GM23248 (cell line): Measurements from ENCODE around the gene C2orf69. TPM values are rescaled to one million over a fixed set of nuclear protein-coding genes. Genes with fewer than 3 reads are reported as not detected.

Source experiments
- DNase-seq: peaks from one replicate; pipeline ENCODE4 v3.0.0-alpha.2; 2015
- H2AFZ ChIP-seq: fragments of 200-600 bp; sonication (generic); 2 replicates; pipeline ENCODE4 v1.6.1; 2016; ENCODE audit warnings: antibody characterized with exemption
- H3F3A ChIP-seq: fragments of 200-600 bp; sonication (generic); 2 replicates; pipeline ENCODE4 v1.6.1; 2016; ENCODE audit warnings: mild to moderate bottlenecking, antibody characterized with exemption, mixed run types; ENCODE audit not compliant: insufficient read depth
- H3K27ac ChIP-seq: fragments of 200-600 bp; sonication (generic); 2 replicates; pipeline ENCODE4 v1.5.1; 2016; ENCODE audit warnings: mild to moderate bottlenecking
- H3K27me3 ChIP-seq: fragments of 200-600 bp; sonication (generic); replicated peaks from 2 replicates; pipeline ENCODE4 v1.6.1; 2016; ENCODE audit warnings: mild to moderate bottlenecking; ENCODE audit not compliant: insufficient read depth
- H3K36me3 ChIP-seq: fragments of 200-600 bp; sonication (generic); 2 replicates; pipeline ENCODE4 v1.6.1; 2016; ENCODE audit warnings: low read depth, mild to moderate bottlenecking
- H3K4me1 ChIP-seq: fragments of 200-600 bp; sonication (generic); 2 replicates; pipeline ENCODE4 v1.6.1; 2016; ENCODE audit warnings: mild to moderate bottlenecking; ENCODE audit not compliant: insufficient read depth
- H3K4me2 ChIP-seq: fragments of 200-600 bp; sonication (generic); one replicate; pipeline ENCODE4 v1.6.1; 2016; ENCODE audit warnings: mild to moderate bottlenecking; ENCODE audit not compliant: unreplicated experiment
- H3K4me3 ChIP-seq: fragments of 200-600 bp; sonication (generic); 2 replicates; pipeline ENCODE4 v1.5.1; 2016; ENCODE audit warnings: mild to moderate bottlenecking
- H3K79me2 ChIP-seq: fragments of 200-600 bp; sonication (generic); 2 replicates; pipeline ENCODE4 v1.6.1; 2016; ENCODE audit warnings: mild to moderate bottlenecking; ENCODE audit not compliant: insufficient read depth
- H3K9ac ChIP-seq: fragments of 200-600 bp; sonication (generic); 2 replicates; pipeline ENCODE4 v1.6.1; 2016; ENCODE audit warnings: mild to moderate bottlenecking
- H3K9me2 ChIP-seq: fragments of 200-600 bp; sonication (generic); 2 replicates; pipeline ENCODE4 v1.6.1; 2016; ENCODE audit warnings: mixed run types, mild to moderate bottlenecking, moderate library complexity; ENCODE audit not compliant: insufficient read depth
- H3K9me3 ChIP-seq: fragments of 200-600 bp; sonication (generic); one replicate; pipeline ENCODE4 v1.6.1; 2017; ENCODE audit warnings: low read depth
- H4K20me1 ChIP-seq: fragments of 200-600 bp; sonication (generic); 2 replicates; pipeline ENCODE4 v1.6.0; 2016; ENCODE audit not compliant: insufficient read depth
- EZH2 ChIP-seq: fragments of 200-600 bp; sonication (generic); IDR thresholded peaks from 2 replicates; pipeline ENCODE4 v1.6.1; 2018; ENCODE audit warnings: antibody characterized with exemption, mild to moderate bottlenecking; ENCODE audit not compliant: insufficient read depth, poor library complexity, severe bottlenecking
- EZH2phosphoT487 ChIP-seq: fragments of 200-600 bp; sonication (generic); IDR thresholded peaks from 2 replicates; pipeline ENCODE4 v1.6.1; 2018; ENCODE audit warnings: antibody characterized with exemption, moderate library complexity, mild to moderate bottlenecking, low read depth; ENCODE audit not compliant: insufficient read depth
- WGBS, 2 experiments: methylation state at CpG; one replicate each; pipeline ENCODE4 v1.1.6; 2015 to 2017; ENCODE audit warnings: low lambda C conversion rate in 2 of 2, low coverage in 1 of 2; ENCODE audit errors: missing lambda C conversion rate in 2 of 2; 5-methylcytosine and 5-hydroxymethylcytosine counted together
- in situ Hi-C: fragments of 300-500 bp; cut with MboI; formaldehyde crosslinking; loops from 2 replicates; pipeline ENCODE4 v1.15.0; 2020
- polyA plus RNA-seq: library from polyadenylated mRNA; unstranded; fragments of >200 nt; fragmentation: Nextera tagmentation; extraction: Ambion mirVana; gene quantifications from 2 replicates; pipeline ENCODE4 v1.2.1, GENCODE V29; 2016
- total RNA-seq: library from RNA; depleted of rRNA; stranded (reverse); fragments of >200 nt; shearing (Covaris generic); gene quantifications from 2 replicates; pipeline ENCODE4 v1.2.3, GENCODE V29; 2014

The C2orf69 gene
- total and polyA plus RNA-seq, 2 experiments from 2014 or later = 14.5 to 19.9 TPM

DNA sequence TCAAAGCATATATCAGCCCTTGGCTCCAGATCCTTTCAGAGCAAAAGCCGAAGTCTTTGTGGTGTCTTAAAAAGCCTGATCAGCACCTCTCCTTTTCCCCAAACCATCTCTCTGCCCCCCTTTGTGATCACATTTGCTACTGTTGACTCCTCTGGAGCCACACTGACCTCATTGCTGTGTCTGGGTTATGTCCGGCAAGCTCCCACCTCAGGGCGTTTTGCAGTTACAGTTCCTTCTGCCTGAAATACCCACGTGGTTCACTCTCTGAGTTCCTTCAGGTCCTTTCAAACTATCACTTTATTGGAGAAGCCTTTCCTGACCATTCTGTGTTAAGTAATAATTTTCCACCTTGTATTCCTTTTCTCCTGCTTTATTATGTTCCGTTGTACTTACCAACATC is 11.8 kb downstream of the C2orf69 start:
- Histone ChIP-seq H3F3A (peaks cover 7% of the 10 kb centered on the region; the same call in 1 of the 2 replicates), H3K79me2 (peaks cover 96% of the 10 kb centered on the region), H3K27me3 (no peaks in the 10 kb centered on the region), H3K4me2 (no peak overlapping the region), H3K4me3 (no peak overlapping the region), H3K36me3 (peaks cover 19% of the 10 kb centered on the region; the same call in 1 of the 2 replicates), H3K9me3 (no peaks in the 10 kb centered on the region), H3K9ac (no peak overlapping the region), H4K20me1 (0 out of 2 replicates have a peak, but pooled peaks cover 5% of the 10 kb centered on the region), H3K4me1 (peaks cover 13% of the 10 kb centered on the region), H3K27ac (no peak overlapping the region), H2AFZ (no peak overlapping the region), H3K9me2 (no peaks in the 10 kb centered on the region)
- DNase-seq = no peak
- WGBS, 2 experiments = 72 to 73% methylated on average over 5 of the region's 5 CpGs
- no peak for TF ChIP-seq EZH2phosphoT487
- TF ChIP-seq EZH2 = no peak
- in situ Hi-C loops = no loop called here

- no peak for TF ChIP-seq EZH2phosphoT487
- TF ChIP-seq EZH2 = no peak
- H3K4me1 ChIP-seq = peaks cover 13% of the 10 kb centered on the region
- H3K27ac ChIP-seq = no peak overlapping the region
- no peak overlapping the region for H3K4me3 ChIP-seq
- no peaks in the 10 kb centered on the region for H3K27me3 ChIP-seq
- H3K36me3 ChIP-seq = peaks cover 21% of the 10 kb centered on the region; the same call in 1 of the 2 replicates
- H3K4me2 ChIP-seq = no peak overlapping the region
- in situ Hi-C loops = no loop called here
- no peaks in the 10 kb centered on the region for H3K9me3 ChIP-seq
- H4K20me1 ChIP-seq = 0 out of 2 replicates have a peak, but pooled peaks cover 5% of the 10 kb centered on the region
- 58 to 74% methylated on average over 2 of the region's 2 CpGs for WGBS, 2 experiments
- H3K9me2 ChIP-seq = no peaks in the 10 kb centered on the region
- DNase-seq = no peak
- peaks cover 7% of the 10 kb centered on the region; the same call in 1 of the 2 replicates for H3F3A ChIP-seq
- H3K9ac ChIP-seq = no peak overlapping the region
- H3K79me2 ChIP-seq = peaks cover 94% of the 10 kb centered on the region
- no peak overlapping the region for H2AFZ ChIP-seq
Measured at GRCh38 chr2:199923924-199924323, 12.8 kb downstream of the C2orf69 start.

GRCh38 chr2:199926806-199927205 is 15.7 kb downstream of the C2orf69 start:
- WGBS, 2 experiments = 15 to 43% methylated on average over 1 of the region's 1 CpG
- TF ChIP-seq EZH2 (no peak), EZH2phosphoT487 (no peak)
- H3K36me3 ChIP-seq = peaks cover 33% of the 10 kb centered on the region
- H2AFZ ChIP-seq = no peak overlapping the region
- H3K4me3 ChIP-seq = no peak overlapping the region
- no peak overlapping the region for H3K27ac ChIP-seq
- H3K79me2 ChIP-seq = peaks cover 68% of the 10 kb centered on the region
- H4K20me1 ChIP-seq = 0 out of 2 replicates have a peak, but pooled peaks cover 5% of the 10 kb centered on the region
- no peak for DNase-seq
- H3K9me2 ChIP-seq = no peaks in the 10 kb centered on the region
- no peaks in the 10 kb centered on the region for H3K9me3 ChIP-seq
- H3F3A ChIP-seq = peaks cover 12% of the 10 kb centered on the region; the same call in 1 of the 2 replicates
- H3K4me2 ChIP-seq = no peak overlapping the region
- no peak overlapping the region for H3K9ac ChIP-seq
- in situ Hi-C loops = no loop called here
- H3K4me1 ChIP-seq = peaks cover 13% of the 10 kb centered on the region
- no peaks in the 10 kb centered on the region for H3K27me3 ChIP-seq

GRCh38 chr2:199928226-199928625 is 17.1 kb downstream of the C2orf69 start:
- in situ Hi-C loops = no loop called here
- WGBS, 2 experiments = 2 to 5% methylated on average over 2 of the region's 2 CpGs
- H3K36me3 ChIP-seq = peaks cover 38% of the 10 kb centered on the region

More at GRCh38 chr2:199928226-199928625, 17.1 kb downstream of the C2orf69 start:
- Histone ChIP-seq H3K79me2 (peaks cover 54% of the 10 kb centered on the region), H3K4me2 (no peak overlapping the region), H3K27ac (no peak overlapping the region), H3K9ac (no peak overlapping the region), H2AFZ (no peak overlapping the region), H4K20me1 (0 out of 2 replicates have a peak, but pooled peaks cover 5% of the 10 kb centered on the region), H3K9me2 (no peaks in the 10 kb centered on the region), H3K4me3 (no peak overlapping the region), H3F3A (peaks cover 17% of the 10 kb centered on the region; the same call in 1 of the 2 replicates), H3K4me1 (peaks cover 13% of the 10 kb centered on the region), H3K27me3 (no peaks in the 10 kb centered on the region), H3K9me3 (no peaks in the 10 kb centered on the region)
- TF ChIP-seq EZH2phosphoT487 (no peak), EZH2 (no peak)
- no peak for DNase-seq
